ENCODE data around the gene CDKN2D. TPM values are rescaled to one million over a fixed set of nuclear protein-coding genes. Genes with fewer than 3 reads are reported as not detected.

The CDKN2D gene
- total and polyA plus RNA-seq, 10 of the 15 experiments (the other 5 are each of a cell fraction or from before 2014, with no cell fraction given), result 0.53 to 17.2 (median 6.7) TPM

DNA sequence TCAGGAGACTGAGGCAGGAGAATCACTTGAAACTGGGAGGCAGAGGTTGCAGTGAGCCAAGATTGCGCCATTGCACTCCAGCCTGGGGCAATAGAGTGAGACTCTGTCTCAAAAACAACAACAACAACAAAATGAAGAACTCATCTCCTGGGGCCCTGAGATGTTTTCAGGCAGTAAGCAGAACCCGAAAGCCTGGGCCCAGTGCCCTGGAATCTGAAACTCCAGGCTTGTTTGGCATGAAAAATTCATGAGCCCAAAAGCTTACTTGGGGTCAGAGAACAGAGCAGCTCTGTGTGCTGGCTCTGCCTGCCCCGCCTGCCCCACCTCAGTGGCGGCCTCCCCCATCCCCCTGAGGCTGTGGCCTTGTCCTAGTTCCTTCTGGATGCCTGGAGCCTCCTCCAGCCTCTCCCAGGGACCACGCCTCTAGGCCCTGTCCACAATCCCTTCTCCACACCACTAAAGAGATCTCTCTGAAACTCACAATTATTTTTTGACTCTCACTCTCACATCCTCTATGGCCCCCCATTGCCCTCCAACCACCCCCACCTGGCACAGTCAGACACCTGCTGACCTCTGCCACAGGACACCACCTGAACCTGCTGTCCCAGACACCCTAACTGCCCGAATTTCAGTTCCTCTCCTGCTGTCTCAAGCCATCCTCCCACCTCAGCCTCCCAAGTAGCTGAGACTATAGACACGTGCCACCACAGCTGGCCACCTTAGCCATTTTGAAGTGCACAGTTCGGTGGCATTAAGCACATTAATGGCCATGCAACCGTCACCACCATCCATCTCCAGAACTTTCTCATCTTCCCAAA is 25.2 kb upstream of the CDKN2D start (continued):
- no peak for TF ChIP-seq ESRRA (IDR thresholded peaks at IDR 0.05; ENCODE audit: low read length)
- TF ChIP-seq, protein P1, sequence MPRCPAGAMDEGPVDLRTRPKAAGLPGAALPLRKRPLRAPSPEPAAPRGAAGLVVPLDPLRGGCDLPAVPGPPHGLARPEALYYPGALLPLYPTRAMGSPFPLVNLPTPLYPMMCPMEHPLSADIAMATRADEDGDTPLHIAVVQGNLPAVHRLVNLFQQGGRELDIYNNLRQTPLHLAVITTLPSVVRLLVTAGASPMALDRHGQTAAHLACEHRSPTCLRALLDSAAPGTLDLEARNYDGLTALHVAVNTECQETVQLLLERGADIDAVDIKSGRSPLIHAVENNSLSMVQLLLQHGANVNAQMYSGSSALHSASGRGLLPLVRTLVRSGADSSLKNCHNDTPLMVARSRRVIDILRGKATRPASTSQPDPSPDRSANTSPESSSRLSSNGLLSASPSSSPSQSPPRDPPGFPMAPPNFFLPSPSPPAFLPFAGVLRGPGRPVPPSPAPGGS (IDR thresholded peaks at IDR 0.05; ENCODE audit: borderline replicate concordance, insufficient read depth, low read depth, low read length, poor library complexity, severe bottlenecking), result peak; percentile 12
- TF ChIP-seq EGR1 (IDR thresholded peaks at IDR 0.05; ENCODE audit: borderline replicate concordance in 1 of 2, low read depth in 2 of 2, low read length in 2 of 2), result peak in 1 of 2 experiments; percentile 18; a peak in 1 of 3 replicates
- peak; percentile 95 for TF ChIP-seq TCF12 (IDR thresholded peaks at IDR 0.05; ENCODE audit: low read depth, low read length)
- 0 out of 2 replicates have a peak, but pooled peaks have one; percentile 31 for TF ChIP-seq BCL11A (IDR thresholded peaks at IDR 0.05; ENCODE audit: low read depth, low read length)
- no peak for TF ChIP-seq SP1 (IDR thresholded peaks at IDR 0.05; ENCODE audit: low read depth, low read length)
- TF ChIP-seq, protein P2, sequence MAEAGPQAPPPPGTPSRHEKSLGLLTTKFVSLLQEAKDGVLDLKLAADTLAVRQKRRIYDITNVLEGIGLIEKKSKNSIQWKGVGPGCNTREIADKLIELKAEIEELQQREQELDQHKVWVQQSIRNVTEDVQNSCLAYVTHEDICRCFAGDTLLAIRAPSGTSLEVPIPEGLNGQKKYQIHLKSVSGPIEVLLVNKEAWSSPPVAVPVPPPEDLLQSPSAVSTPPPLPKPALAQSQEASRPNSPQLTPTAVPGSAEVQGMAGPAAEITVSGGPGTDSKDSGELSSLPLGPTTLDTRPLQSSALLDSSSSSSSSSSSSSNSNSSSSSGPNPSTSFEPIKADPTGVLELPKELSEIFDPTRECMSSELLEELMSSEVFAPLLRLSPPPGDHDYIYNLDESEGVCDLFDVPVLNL (IDR thresholded peaks at IDR 0.05; ENCODE audit: low read depth, low read length), result no peak
- peak; percentile 84 for TF ChIP-seq IKZF1 (conservative IDR thresholded peaks at IDR 0.05)
- no peak for TF ChIP-seq ASH2L (IDR thresholded peaks at IDR 0.05; ENCODE audit: borderline replicate concordance, low read depth)
- peak; percentile 42 for TF ChIP-seq MEF2B (IDR thresholded peaks at IDR 0.05; ENCODE audit: partially characterized antibody, poor library complexity, severe bottlenecking)
- peak; percentile 45 for TF ChIP-seq RUNX3 (IDR thresholded peaks at IDR 0.05; ENCODE audit: low read length)
- no peak for TF ChIP-seq KLF5 (IDR thresholded peaks at IDR 0.05; ENCODE audit: partially characterized antibody)
- peak; percentile 68; the same call in 1 of the 2 replicates for TF ChIP-seq MAX (IDR thresholded peaks at IDR 0.05; ENCODE audit: low read depth, low read length)
- peak; percentile 75; the same call in 1 of the 2 replicates for TF ChIP-seq GATAD2B (conservative IDR thresholded peaks at IDR 0.05; ENCODE audit: low read depth)
- TF ChIP-seq NBN (IDR thresholded peaks at IDR 0.05), result peak; percentile 87; the same call in 1 of the 2 replicates
- peak; percentile 73; the same call in 1 of the 2 replicates for TF ChIP-seq PAX5 (IDR thresholded peaks at IDR 0.05; ENCODE audit: borderline replicate concordance, low read depth, low read length)
- peak; percentile 89 for TF ChIP-seq IKZF2 (IDR thresholded peaks at IDR 0.05)
- TF ChIP-seq MLLT1 (IDR thresholded peaks at IDR 0.05), result 0 out of 2 replicates have a peak, but pooled peaks have one; percentile 38
- TF ChIP-seq, protein P3, sequence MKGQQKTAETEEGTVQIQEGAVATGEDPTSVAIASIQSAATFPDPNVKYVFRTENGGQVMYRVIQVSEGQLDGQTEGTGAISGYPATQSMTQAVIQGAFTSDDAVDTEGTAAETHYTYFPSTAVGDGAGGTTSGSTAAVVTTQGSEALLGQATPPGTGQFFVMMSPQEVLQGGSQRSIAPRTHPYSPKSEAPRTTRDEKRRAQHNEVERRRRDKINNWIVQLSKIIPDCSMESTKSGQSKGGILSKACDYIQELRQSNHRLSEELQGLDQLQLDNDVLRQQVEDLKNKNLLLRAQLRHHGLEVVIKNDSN (IDR thresholded peaks at IDR 0.05; ENCODE audit: borderline replicate concordance, extremely low read length, insufficient read depth, low read depth, low read length), result no peak
- peak; percentile 71 for TF ChIP-seq YY1 (IDR thresholded peaks at IDR 0.05; ENCODE audit: low read depth, low read length)
- 0 out of 2 replicates have a peak, but pooled peaks have one; percentile 22 for TF ChIP-seq ZNF217 (IDR thresholded peaks at IDR 0.05)
- TF ChIP-seq MTA2 (IDR thresholded peaks at IDR 0.05; ENCODE audit: low read depth), result peak; percentile 83
- TF ChIP-seq CHD2 (IDR thresholded peaks at IDR 0.05; ENCODE audit: borderline replicate concordance, low read depth, low read length), result peak; percentile 10; the same call in 1 of the 2 replicates
- TF ChIP-seq ATF7 (IDR thresholded peaks at IDR 0.05; ENCODE audit: low read depth), result peak; percentile 35; the same call in 1 of the 2 replicates

Measured in GM12878 (cell line).